HT1080 (cell line): ENCODE measurements around the gene RLN2. TPM values are rescaled to one million over a fixed set of nuclear protein-coding genes. Genes with fewer than 3 reads are reported as not detected.
"Not testable (repeated sequence)": the region's sequence is repeated elsewhere in the genome, so short reads cannot be mapped to it uniquely, and the experiment has no call there.

Source experiments
- DNase-seq: peaks from one replicate; pipeline ENCODE4 v3.0.0-alpha.2; 2015; ENCODE audit warnings: low read depth
- polyA plus RNA-seq, 2 experiments: library from polyadenylated mRNA; depleted of rRNA; stranded (reverse); fragments of >200 nt; gene quantifications; 2 replicates each; pipeline ENCODE4 v1.2.3, GENCODE V29; 2015
- total RNA-seq: library from RNA; depleted of rRNA; stranded (reverse); fragments of >200 nt; shearing (Covaris generic); gene quantifications from 2 replicates; pipeline ENCODE4 v1.2.3, GENCODE V29; 2014; rRNA removed

The RLN2 gene
- total RNA-seq, result not detected in 2 replicates
- polyA plus RNA-seq (2015; cell fraction: cytosol; rRNA removed), result not detected in 2 replicates
- polyA plus RNA-seq (2015; cell fraction: nucleus; rRNA removed), result not detected in 2 replicates

GRCh38 chr9:5303840-5304795 is at the start of gene RLN2:
RLN2 (minus strand) TSS chr9:5304716; CDS start chr9:5304580, 136 bp downstream.
- DNase-seq, result not testable (repeated sequence)

- no peak for DNase-seq
Observed at GRCh38 chr9:5354184-5354583, 49.7 kb upstream of the RLN2 start.

GRCh38 chr9:5352637-5353248 is 48.2 kb upstream of the RLN2 start:
- DNase-seq, result no peak

- DNase-seq, result not testable (repeated sequence)
Observed at GRCh38 chr9:5338992-5339981, 34.8 kb upstream of the RLN2 start, which contains the start of gene RLN1. RLN1 (minus strand) TSS chr9:5339876; CDS start chr9:5339746, 130 bp downstream.

- no peak for DNase-seq
Observed at GRCh38 chr9:5336688-5337087, 32.2 kb upstream of the RLN2 start.

GRCh38 chr9:5331276-5331675 is 26.8 kb upstream of the RLN2 start:
- DNase-seq, result not testable (repeated sequence)

GRCh38 chr9:5326893-5327548 is 22.5 kb upstream of the RLN2 start:
- DNase-seq, result no peak

- no peak for DNase-seq
Observed at GRCh38 chr9:5326187-5326586, 21.7 kb upstream of the RLN2 start.

- not testable (repeated sequence) for DNase-seq
Observed at GRCh38 chr9:5321601-5322000, 17.1 kb upstream of the RLN2 start.

DNA sequence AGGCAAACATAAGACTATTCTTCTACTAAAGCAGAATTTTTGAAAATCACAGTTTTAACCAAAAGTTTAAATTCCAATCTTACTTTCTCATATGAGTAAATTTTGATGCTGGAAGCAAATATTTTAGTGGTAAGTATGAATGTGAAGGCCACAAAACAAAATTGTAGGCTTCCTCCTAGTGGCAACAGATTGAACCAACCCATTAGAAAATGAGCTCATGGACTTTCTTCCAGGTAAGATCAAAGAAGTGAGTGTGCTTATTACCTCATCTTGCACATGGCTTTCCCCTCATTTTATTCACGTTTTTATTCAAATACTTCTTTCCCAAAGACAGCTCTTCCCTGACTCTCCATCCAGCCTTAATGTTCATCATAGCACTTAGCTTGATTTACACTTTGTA is 16.5 kb upstream of the RLN2 start:
- DNase-seq, result peak; percentile 18

- not testable (repeated sequence) for DNase-seq
Observed at GRCh38 chr9:5316406-5316805, 11.9 kb upstream of the RLN2 start.

GRCh38 chr9:5315187-5315923 is 10.8 kb upstream of the RLN2 start:
- no peak for DNase-seq

GRCh38 chr9:5310851-5311250 is 6.3 kb upstream of the RLN2 start:
- DNase-seq, result no peak

DNA sequence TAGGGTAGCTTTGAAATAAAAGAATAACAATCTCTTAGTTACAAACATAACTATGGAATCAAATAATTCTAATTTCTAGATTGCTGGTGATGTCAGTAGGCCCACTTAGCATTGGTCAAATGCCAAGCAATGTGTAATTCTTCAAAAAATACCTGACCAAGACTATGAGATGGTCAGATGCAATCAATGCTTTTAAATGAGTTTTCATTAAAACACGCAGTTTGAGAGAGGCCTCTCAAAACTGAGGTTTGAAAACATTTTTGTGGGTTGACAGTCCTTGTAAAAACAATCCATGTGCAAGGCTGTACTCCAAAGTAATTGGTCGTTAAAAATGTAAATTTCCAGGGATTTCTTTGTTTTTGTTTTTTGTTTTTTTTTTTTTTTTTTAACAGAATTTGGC is 1.2 kb upstream of the RLN2 start:
- DNase-seq, result no peak

DNA sequence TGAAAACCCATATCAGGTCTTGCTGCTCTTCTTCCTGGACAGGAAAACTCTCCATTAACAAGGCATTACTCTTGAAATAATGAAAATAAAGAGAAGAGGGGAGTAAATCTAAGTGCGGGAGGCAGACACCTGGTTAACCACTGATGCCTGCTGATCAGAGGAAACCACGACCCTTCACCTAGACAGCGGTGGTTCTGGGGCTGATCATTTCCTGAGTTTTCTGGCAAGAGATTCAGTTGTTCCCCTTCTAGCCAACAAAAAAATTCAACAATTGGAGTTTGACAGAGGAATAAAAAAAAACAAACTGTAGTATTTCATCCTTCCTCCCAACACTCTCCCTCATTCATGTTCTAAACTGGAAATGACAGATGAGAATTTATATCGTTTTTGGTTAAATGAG is 3.0 kb downstream of the RLN2 start:
- DNase-seq, result peak; percentile 10

- DNase-seq, result no peak
Observed at GRCh38 chr9:5292141-5292540, 12.4 kb downstream of the RLN2 start.

DNA sequence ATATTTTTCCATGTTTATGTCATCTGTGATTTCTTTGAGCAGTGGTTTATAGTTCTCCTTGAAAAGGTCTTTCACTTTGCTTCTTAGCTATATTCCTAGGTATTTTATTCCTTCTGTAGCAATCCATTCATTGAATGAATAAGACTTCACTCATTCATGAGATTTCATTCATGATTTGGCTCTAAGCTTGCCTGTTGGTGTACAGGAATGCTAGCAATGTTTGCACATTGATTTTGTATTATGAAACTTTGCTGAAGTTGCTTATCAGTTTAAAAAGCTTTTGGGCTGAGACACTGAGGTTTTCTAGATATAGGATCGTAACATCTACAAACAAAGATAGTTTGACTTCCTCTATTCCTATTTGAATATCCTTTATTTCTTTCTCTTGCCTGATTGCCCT is 15.9 kb downstream of the RLN2 start:
- DNase-seq, result no peak

DNA sequence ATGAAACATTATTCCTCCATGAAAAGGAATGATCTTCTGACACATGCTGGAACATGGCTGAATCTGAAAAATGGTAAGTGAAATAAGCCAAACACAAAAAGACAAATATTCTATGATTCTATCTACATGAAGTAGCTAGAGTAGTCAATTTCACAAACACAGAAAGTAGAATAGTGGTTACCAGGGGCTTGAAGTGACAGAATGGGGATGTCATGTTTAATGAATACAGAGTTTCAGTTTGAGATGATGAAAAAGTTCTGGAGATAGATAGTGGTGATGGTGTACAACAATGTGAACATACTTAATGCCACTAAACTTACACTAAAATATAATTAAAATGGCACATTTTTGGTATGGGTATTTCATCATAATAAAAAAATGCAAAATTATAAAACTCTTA is 18.3 kb downstream of the RLN2 start:
- no peak for DNase-seq

- DNase-seq, result no peak
Observed at GRCh38 chr9:5278486-5278885, 26.0 kb downstream of the RLN2 start.

GRCh38 chr9:5274770-5275169 is 29.7 kb downstream of the RLN2 start:
- no peak for DNase-seq
